ENCODE data around the gene TOM1.

Gene TOM1

GRCh38 chr22:35264986-35265385 lies 34.7 kb upstream of the TOM1 start:
- TF ChIP-seq CTCF (IDR thresholded peaks at IDR 0.05; ENCODE audit: borderline replicate concordance, insufficient read depth, low read depth, low read length): no peak
- H3K4me3 ChIP-seq (ENCODE audit: low read depth, low read length): no peak overlapping the region

- TF ChIP-seq CTCF (IDR thresholded peaks at IDR 0.05; ENCODE audit: borderline replicate concordance, insufficient read depth, low read depth, low read length): no peak
- H3K4me3 ChIP-seq (ENCODE audit: low read depth, low read length): no peak overlapping the region
These were observed 33.4 kb upstream of the TOM1 start for GRCh38 chr22:35266277-35266676.

GRCh38 chr22:35269630-35270029 lies 30.1 kb upstream of the TOM1 start:
- no peak for TF ChIP-seq CTCF (IDR thresholded peaks at IDR 0.05; ENCODE audit: borderline replicate concordance, insufficient read depth, low read depth, low read length)
- no peak overlapping the region for H3K4me3 ChIP-seq (ENCODE audit: low read depth, low read length)

- no peak overlapping the region for H3K4me3 ChIP-seq (ENCODE audit: low read depth, low read length)
- no peak for TF ChIP-seq CTCF (IDR thresholded peaks at IDR 0.05; ENCODE audit: borderline replicate concordance, insufficient read depth, low read depth, low read length)
These were observed 25.4 kb upstream of the TOM1 start for GRCh38 chr22:35274154-35274871.

GRCh38 chr22:35275580-35275979 lies 24.1 kb upstream of the TOM1 start:
- TF ChIP-seq CTCF (IDR thresholded peaks at IDR 0.05; ENCODE audit: borderline replicate concordance, insufficient read depth, low read depth, low read length): no peak
- H3K4me3 ChIP-seq (ENCODE audit: low read depth, low read length): no peak overlapping the region

GRCh38 chr22:35276019-35276418 lies 23.7 kb upstream of the TOM1 start:
- no peak overlapping the region for H3K4me3 ChIP-seq (ENCODE audit: low read depth, low read length)
- TF ChIP-seq CTCF (IDR thresholded peaks at IDR 0.05; ENCODE audit: borderline replicate concordance, insufficient read depth, low read depth, low read length): no peak

- H3K4me3 ChIP-seq (ENCODE audit: low read depth, low read length): no peak overlapping the region
- no peak for TF ChIP-seq CTCF (IDR thresholded peaks at IDR 0.05; ENCODE audit: borderline replicate concordance, insufficient read depth, low read depth, low read length)
These were observed 11.6 kb upstream of the TOM1 start for GRCh38 chr22:35288116-35288515.
